Measurements from ENCODE around the gene POU5F1.

The POU5F1 gene

DNA sequence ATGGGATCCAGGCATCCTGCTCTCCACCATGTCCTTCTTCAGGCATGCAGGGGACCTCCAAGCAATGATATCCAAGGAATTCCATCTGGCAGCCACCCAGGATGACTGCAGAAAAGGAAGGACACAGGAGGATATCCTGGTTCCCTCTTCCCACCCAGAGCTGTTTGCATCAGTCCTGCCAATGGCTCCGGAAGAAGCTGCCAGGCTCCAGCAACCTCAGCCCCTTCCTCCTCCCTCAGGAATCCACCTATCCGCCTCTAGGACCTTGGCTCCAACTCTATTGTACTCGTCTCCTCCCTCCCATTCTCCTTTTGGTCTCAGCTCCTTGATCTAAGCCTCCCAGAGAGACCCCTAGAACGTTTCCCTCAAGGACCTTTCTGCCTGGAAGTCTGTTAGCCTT, 30.9 kb downstream of the POU5F1 start:
- DNase-seq (ENCODE audit: low read depth): no peak

GRCh38 chr6:31138982-31139381, 31.5 kb downstream of the POU5F1 start, which contains the start of gene PSORS1C2:
PSORS1C2 (minus strand) TSS chr6:31139066; CDS start chr6:31139026, 40 bp downstream.
- DNase-seq (ENCODE audit: low read depth): no peak

- no peak for DNase-seq (ENCODE audit: low read depth)
Measured at GRCh38 chr6:31135710-31136109, 34.8 kb downstream of the POU5F1 start.

- DNase-seq (ENCODE audit: low read depth): no peak
Measured at GRCh38 chr6:31132806-31133205, 37.7 kb downstream of the POU5F1 start.

DNA sequence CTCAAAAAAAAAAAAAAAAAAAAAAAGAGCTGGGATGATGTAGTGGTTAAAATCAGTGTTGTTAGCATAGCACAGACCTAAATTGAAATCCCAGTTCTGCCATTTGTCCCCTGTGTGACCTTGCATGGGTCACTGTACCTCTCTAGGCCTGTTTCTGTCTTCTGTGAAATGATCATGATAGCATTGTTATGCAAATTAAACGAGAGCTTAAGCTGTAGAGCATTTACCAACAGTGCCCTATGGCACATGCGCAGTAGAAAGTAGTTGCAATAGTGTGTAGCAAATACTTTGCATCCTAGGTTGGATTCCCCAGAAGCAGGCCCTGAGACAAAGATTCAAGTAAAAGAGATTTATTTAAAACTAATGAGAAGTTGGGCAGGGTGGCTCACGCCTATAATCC, 38.9 kb downstream of the POU5F1 start:
- DNase-seq (ENCODE audit: low read depth): no peak

GRCh38 chr6:31130751-31131150, 39.7 kb downstream of the POU5F1 start:
- no peak for DNase-seq (ENCODE audit: low read depth)

DNA sequence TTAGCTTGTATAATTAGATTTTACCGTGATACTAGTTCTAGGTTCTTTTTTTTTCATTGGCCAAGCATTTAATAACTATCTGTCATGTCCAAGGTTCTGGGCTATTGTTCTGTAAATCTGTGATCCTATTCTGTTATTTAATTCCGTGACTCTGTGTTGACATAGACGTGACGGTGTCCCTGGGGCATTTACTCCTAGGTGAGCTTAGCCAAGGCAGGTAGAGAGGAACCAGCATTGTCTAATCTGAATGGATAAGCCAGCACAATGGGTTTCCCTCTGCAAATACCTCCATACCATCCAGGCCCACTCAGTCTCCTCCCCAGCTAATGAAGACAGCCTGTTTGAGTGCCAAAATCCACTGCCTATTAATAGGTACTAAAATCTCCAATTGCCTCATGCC, 41.4 kb downstream of the POU5F1 start:
- DNase-seq (ENCODE audit: low read depth): no peak

GRCh38 chr6:31128093-31128676, 42.3 kb downstream of the POU5F1 start:
- DNase-seq (ENCODE audit: low read depth): no peak

GRCh38 chr6:31126396-31127175, 43.9 kb downstream of the POU5F1 start:
- no peak for DNase-seq (ENCODE audit: low read depth)

- DNase-seq (ENCODE audit: low read depth): peak; percentile 83
Measured at GRCh38 chr6:31125586-31126363, 44.7 kb downstream of the POU5F1 start.

DNA sequence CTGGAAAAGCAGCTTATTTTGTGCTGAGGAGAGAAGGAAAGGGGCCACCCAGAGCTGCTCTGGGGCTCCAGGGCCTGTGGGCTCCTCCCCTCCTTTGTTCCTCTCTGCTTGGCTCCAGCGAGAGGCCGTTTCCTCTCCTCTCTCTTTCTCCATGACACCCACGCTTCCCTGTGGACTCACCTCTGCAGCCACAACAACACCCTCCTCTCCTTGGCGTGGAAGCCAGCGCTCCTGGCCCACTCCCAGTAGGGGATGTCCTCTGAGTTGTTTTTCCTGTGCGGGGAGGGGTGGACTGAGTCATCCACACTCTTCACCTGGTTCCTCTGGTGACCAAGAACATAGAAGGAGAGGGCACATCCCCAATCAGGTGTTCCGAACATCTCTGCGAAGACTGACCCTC, 45.3 kb downstream of the POU5F1 start:
- DNase-seq (ENCODE audit: low read depth): no peak

DNA sequence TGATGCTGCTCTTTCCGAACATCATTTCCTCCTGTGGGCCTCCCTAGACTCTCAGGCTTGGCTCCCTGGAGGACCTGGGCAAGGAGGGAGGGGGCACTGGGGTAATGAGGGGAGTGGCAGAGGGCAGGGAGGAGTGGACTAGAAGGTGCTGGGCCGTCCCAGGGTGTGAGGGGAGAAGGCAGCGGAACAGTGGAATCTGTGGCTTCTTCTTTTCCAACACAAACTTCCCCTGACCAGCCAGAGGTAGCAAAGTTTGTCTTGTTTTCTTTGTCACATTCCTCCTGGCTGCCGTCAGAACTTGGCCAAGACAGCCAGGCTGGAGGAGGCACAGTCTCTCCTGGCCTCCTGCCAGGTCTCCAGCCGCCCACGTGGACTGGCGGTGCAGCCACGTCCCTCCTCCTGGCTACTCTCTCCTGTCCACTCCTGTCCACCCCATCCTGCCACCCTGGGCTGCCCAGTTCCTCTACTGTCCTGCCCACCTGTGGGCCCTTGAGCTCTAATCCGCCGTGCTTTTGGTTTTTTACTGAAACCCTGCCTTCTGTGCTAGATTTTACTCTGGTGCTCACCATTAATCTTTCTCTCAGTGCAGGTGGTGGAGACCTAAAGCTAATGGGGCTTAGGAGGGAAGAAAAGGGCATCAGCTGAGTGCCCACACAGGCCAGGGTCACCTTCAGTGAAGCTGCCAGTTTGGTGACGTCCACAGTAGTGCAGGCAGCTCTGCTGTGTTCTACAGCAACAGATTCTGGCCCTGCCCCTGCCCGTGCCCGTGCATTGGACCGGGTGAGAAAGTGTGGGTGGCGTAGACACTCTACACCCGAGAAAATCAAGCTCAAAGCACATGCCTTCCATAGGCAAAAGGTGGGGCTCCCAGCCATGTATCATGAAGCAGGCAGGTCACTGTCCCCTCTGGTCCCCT, 47.4 kb downstream of the POU5F1 start:
- DNase-seq (ENCODE audit: low read depth): peak; percentile 60

- no peak for DNase-seq (ENCODE audit: low read depth)
Measured at GRCh38 chr6:31121131-31121790, 49.2 kb downstream of the POU5F1 start.

- no peak for DNase-seq (ENCODE audit: low read depth)
Measured at GRCh38 chr6:31120151-31120915, 50.1 kb downstream of the POU5F1 start, which contains the start of gene CDSN. CDSN (minus strand) TSS chr6:31120446; CDS start chr6:31120419, 27 bp downstream.

GRCh38 chr6:31118178-31118577, 52.3 kb downstream of the POU5F1 start:
- DNase-seq (ENCODE audit: low read depth): no peak

DNA sequence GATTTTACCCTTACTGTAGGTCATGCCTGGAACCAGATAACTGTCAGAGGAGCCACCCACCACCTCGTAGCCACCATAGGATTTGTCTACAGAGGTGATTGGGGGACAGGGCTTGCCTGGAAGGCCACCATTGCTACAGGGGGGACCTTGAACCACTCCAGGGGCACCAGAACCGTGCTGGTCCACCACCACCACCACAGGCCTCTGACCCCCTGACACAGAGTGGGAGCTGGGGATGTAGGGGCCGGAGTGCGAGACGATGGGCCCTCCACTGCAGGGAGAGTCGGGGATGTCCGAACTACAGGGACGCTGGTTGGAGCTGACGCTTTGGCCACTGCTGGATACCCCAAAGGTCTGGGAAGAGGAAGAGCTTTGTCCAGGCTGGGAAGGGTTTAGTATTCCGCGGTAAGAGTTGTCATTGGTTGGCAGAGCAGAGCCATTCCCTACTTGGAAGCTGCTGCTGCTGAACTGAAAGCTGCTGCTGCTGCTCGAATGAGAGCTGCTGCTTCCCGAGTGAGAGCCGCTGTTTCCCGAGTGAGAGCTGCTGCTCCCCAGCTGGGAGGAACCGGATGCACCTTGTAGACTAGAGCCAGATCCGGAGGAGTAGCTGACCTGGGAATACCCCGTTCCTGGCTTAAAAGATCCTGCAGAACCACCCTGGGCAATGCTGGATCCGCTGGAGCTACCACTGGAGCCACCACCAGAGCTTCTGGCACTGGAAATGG, 53.7 kb downstream of the POU5F1 start:
- no peak for DNase-seq (ENCODE audit: low read depth)

DNA sequence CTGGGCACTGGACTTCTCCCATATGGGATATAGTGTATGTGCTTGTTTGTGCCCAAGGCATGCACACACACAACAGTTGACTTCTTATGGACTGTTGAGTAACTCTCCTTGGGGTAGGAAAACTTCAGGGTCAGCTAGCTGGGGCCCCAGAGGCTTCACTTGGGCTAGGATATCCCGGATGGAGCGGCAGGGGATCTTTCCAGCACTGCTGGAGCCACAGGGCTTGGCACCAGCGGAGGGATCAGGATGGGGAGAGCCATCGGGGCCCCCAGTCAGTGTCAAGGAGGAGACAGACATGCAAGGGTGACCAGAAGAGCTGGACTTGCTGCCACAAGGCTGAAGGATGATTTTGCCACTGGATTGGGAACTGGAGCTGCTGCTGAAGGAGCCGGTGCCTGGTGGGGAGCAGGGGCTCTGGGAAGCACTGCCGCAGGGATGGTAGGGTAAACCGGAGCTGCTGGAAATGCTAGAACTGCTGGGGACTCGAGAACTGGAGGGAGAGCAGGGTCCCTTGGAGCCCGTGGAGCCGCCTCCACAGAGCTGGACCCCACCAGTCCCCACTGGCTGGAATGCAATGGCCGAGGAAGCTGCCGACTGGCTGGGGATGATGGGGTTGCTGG, 54.4 kb downstream of the POU5F1 start:
- no peak for DNase-seq (ENCODE audit: low read depth)

DNA sequence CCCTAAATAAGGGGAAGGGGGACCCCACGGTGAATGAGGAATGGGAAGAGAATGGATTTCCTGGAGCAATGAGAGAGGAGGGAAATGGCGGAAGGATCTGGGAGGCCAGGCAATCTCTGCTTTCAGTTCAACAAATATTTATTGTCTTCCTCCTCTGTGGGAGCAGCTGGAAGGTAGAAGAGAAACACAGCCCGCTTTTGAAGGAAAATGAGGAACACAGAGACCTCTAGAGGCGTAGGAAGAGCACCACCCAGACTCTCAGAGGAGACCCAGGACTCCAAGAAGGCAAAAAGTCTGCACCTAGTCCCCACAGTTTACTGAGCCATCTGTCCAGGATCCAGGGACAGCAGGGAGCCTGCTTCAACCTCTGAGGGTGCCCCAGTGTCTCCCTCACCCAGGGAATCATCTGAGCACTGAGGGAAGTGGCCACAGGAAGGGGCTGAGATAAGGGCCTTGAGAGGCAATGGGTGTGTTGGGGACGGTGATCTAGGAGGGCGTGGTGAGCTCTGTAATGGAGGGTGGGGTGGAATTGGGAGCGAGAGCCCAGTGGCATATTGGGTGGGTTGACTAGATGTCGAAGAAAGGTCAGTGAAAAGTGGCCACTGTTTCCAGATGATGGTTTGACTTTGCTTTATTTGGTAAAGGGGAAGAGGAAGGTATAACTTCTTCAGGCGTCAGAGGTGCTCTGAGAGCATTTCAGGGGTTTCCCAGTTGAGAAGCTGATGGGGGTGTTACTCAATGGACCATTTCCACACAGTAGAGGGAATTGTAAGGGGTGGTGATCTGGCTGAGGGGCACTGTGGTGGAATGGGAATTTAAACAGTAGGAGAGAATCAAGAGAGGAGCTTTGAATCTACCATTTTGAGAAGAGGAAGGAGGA, 55.3 kb downstream of the POU5F1 start:
- DNase-seq (ENCODE audit: low read depth): no peak
